ENCODE results near the gene TMPRSS5. TPM values are rescaled to one million over a fixed set of nuclear protein-coding genes. Genes with fewer than 3 reads are reported as not detected.
"Not testable (repeated sequence)": the region's sequence is repeated elsewhere in the genome, so short reads cannot be mapped to it uniquely, and the experiment has no call there.

The TMPRSS5 gene
- total RNA-seq, 2 experiments from 2014 or later = 0.81 to 1.6 TPM

- no peaks in the 10 kb centered on the region for H3K4me1 Mint-ChIP-seq (ENCODE audit: low read depth)
- no peaks in the 10 kb centered on the region for H3K27me3 Mint-ChIP-seq
- intact Hi-C loops (cut with DNase I, micrococcal nuclease) = no loop called here
- no peak overlapping the region for H3K27ac Mint-ChIP-seq
- ChIA-PET CTCF (no interaction called here), POLR2A (no interaction called here)
- DNase-seq (no peak), ATAC-seq (ENCODE audit: poor library complexity) (no peak)
- no peak overlapping the region for H3K4me3 Mint-ChIP-seq
- no peak for TF ChIP-seq CTCF (IDR thresholded peaks at IDR 0.05)
- H3K27ac ChIP-seq (ENCODE audit: low read depth in 1 of 2, low read length in 2 of 2) = no peak overlapping the region
- no peaks in the 10 kb centered on the region for H3K36me3 ChIP-seq (ENCODE audit: insufficient read depth, low read length)
- peaks cover 53% of the 10 kb centered on the region for H3K36me3 Mint-ChIP-seq (ENCODE audit: low read depth)
- peaks cover 0 to 5% of the 10 kb centered on the region in 2 experiments for H3K9me3 ChIP-seq (ENCODE audit: control insufficient read depth in 1 of 2, insufficient read depth in 1 of 2, low read length in 2 of 2)
- H3K4me3 ChIP-seq (ENCODE audit: low read length) = no peak overlapping the region
- no peaks in the 10 kb centered on the region for H3K4me1 ChIP-seq (ENCODE audit: insufficient read depth, low read length)
- H3K9me3 Mint-ChIP-seq = no peaks in the 10 kb centered on the region
- H3K27me3 ChIP-seq (ENCODE audit: control insufficient read depth in 1 of 2, insufficient read depth in 2 of 2, low read length in 2 of 2) = no peaks in the 10 kb centered on the region
These were observed 9.9 kb upstream of the TMPRSS5 start for GRCh38 chr11:113715882-113716625.

- no peak for DNase-seq
- no peaks in the 10 kb centered on the region for H3K27me3 Mint-ChIP-seq
- no peaks in the 10 kb centered on the region for H3K4me1 ChIP-seq (ENCODE audit: insufficient read depth, low read length)
- no peak overlapping the region for H3K27ac Mint-ChIP-seq
- no peak overlapping the region for H3K4me3 Mint-ChIP-seq
- no peak for ATAC-seq (ENCODE audit: poor library complexity)
- H3K9me3 Mint-ChIP-seq = no peaks in the 10 kb centered on the region
- ChIA-PET CTCF (no interaction called here), POLR2A (no interaction called here)
- no peaks in the 10 kb centered on the region for H3K4me1 Mint-ChIP-seq (ENCODE audit: low read depth)
- intact Hi-C loops (cut with DNase I, micrococcal nuclease) = no loop called here
- H3K36me3 Mint-ChIP-seq (ENCODE audit: low read depth) = peaks cover 57% of the 10 kb centered on the region
- no peak for TF ChIP-seq CTCF (IDR thresholded peaks at IDR 0.05)
- no peaks in the 10 kb centered on the region for H3K36me3 ChIP-seq (ENCODE audit: insufficient read depth, low read length)
- no peaks in the 10 kb centered on the region for H3K27me3 ChIP-seq (ENCODE audit: control insufficient read depth in 1 of 2, insufficient read depth in 2 of 2, low read length in 2 of 2)
- no peak overlapping the region for H3K27ac ChIP-seq (ENCODE audit: low read depth in 1 of 2, low read length in 2 of 2)
- H3K4me3 ChIP-seq (ENCODE audit: low read length) = no peak overlapping the region
- peaks cover 0 to 5% of the 10 kb centered on the region in 2 experiments for H3K9me3 ChIP-seq (ENCODE audit: control insufficient read depth in 1 of 2, insufficient read depth in 1 of 2, low read length in 2 of 2)
These were observed 9.2 kb upstream of the TMPRSS5 start for GRCh38 chr11:113715273-113715672.

- Mint-ChIP-seq H3K4me1 (ENCODE audit: low read depth) (no peaks in the 10 kb centered on the region), H3K9me3 (peaks cover 17% of the 10 kb centered on the region), H3K27ac (no peak overlapping the region), H3K27me3 (no peaks in the 10 kb centered on the region), H3K4me3 (no peak overlapping the region), H3K36me3 (ENCODE audit: low read depth) (peaks cover 66% of the 10 kb centered on the region)
- Histone ChIP-seq H3K4me1 (ENCODE audit: insufficient read depth, low read length) (no peaks in the 10 kb centered on the region), H3K4me3 (ENCODE audit: low read length) (no peak overlapping the region), H3K36me3 (ENCODE audit: insufficient read depth, low read length) (no peaks in the 10 kb centered on the region), H3K9me3 (ENCODE audit: control insufficient read depth in 1 of 2, insufficient read depth in 1 of 2, low read length in 2 of 2) (peaks cover 5% of the 10 kb centered on the region in 2 experiments), H3K27ac (ENCODE audit: low read depth in 1 of 2, low read length in 2 of 2) (no peak overlapping the region), H3K27me3 (ENCODE audit: control insufficient read depth in 1 of 2, insufficient read depth in 2 of 2, low read length in 2 of 2) (no peaks in the 10 kb centered on the region)
- ATAC-seq (ENCODE audit: poor library complexity) (no peak), DNase-seq (no peak)
- ChIA-PET CTCF (no interaction called here), POLR2A (no interaction called here)
- TF ChIP-seq CTCF (IDR thresholded peaks at IDR 0.05) = no peak
- intact Hi-C loops (cut with DNase I, micrococcal nuclease) = no loop called here
These were observed 4.9 kb upstream of the TMPRSS5 start for GRCh38 chr11:113710989-113711388.

- CTCF ChIA-PET; H3K4me3 Mint-ChIP-seq; H3K4me3 ChIP-seq (ENCODE audit: low read length); H3K4me1 ChIP-seq (ENCODE audit: insufficient read depth, low read length); POLR2A ChIA-PET; H3K27ac ChIP-seq (ENCODE audit: low read depth in 1 of 2, low read length in 2 of 2); ATAC-seq (ENCODE audit: poor library complexity); H3K9me3 ChIP-seq (ENCODE audit: control insufficient read depth in 1 of 2, insufficient read depth in 1 of 2, low read length in 2 of 2); intact Hi-C loops (cut with DNase I, micrococcal nuclease); H3K27me3 ChIP-seq (ENCODE audit: control insufficient read depth in 1 of 2, insufficient read depth in 2 of 2, low read length in 2 of 2); H3K27me3 Mint-ChIP-seq; H3K4me1 Mint-ChIP-seq (ENCODE audit: low read depth); H3K36me3 ChIP-seq (ENCODE audit: insufficient read depth, low read length); H3K27ac Mint-ChIP-seq; DNase-seq: not testable (repeated sequence)
- Mint-ChIP-seq H3K36me3 (ENCODE audit: low read depth) (peaks cover 22% of the 10 kb centered on the region), H3K9me3 (peaks cover 12% of the 10 kb centered on the region)
These were observed 2.6 kb downstream of the TMPRSS5 start for GRCh38 chr11:113703551-113703950.

Data from CD4-positive, alpha-beta T cell (primary cell).